HEK293 (cell line): ENCODE data around the gene NAA20.
A peak's percentile ranks its signal among the peaks of the same experiment; 100 is the strongest.
"Not testable (repeated sequence)": the region's sequence is repeated elsewhere in the genome, so short reads cannot be mapped to it uniquely, and the experiment has no call there.

Source experiments
- CTCF ChIA-PET: fragments of 350-600 bp; formaldehyde crosslinking; extraction: SDS; loops from one replicate; lab custom pipeline; 2021; ENCODE audit warnings: antibody characterized with exemption; lab: Yijun Ruan, JAX
- POLR2A ChIA-PET: fragments of 300-600 bp; formaldehyde crosslinking; extraction: SDS; loops from one replicate; lab custom pipeline; 2020; ENCODE audit warnings: antibody characterized with exemption, inconsistent platforms; lab: Yijun Ruan, JAX
- H3K27ac ChIP-seq: fragments of 200-500 bp; sonication (Bioruptor generic); 2 replicates; pipeline ENCODE4 v1.5.1; 2014; ENCODE audit warnings: low read depth, low read length, control low read depth, inconsistent platforms; ENCODE audit errors: extremely low read depth
- H3K36me3 ChIP-seq, 2 experiments: fragments of 200-500 bp in 1 of 2; sonication (Bioruptor generic) in 1 of 2; 1 replicate in 1 of 2; 2 replicates in 1 of 2; pipeline ENCODE4 v1.5.1; 2014 to 2017; ENCODE audit warnings: inconsistent platforms in 2 of 2, low read length in 2 of 2; ENCODE audit not compliant: control insufficient read depth in 2 of 2, insufficient read depth in 1 of 2
- H3K4me1 ChIP-seq: fragments of 200-500 bp; sonication (Bioruptor generic); 2 replicates; pipeline ENCODE4 v1.5.1; 2014; ENCODE audit warnings: mild to moderate bottlenecking, low read length, inconsistent platforms; ENCODE audit not compliant: control insufficient read depth, insufficient read depth
- H3K4me3 ChIP-seq: 2 replicates; pipeline ENCODE4 v1.5.1; 2011; ENCODE audit warnings: low read depth, mild to moderate bottlenecking, control low read depth, low read length, moderate library complexity
- H3K9me3 ChIP-seq: fragments of 200-500 bp; sonication (Bioruptor generic); 2 replicates; pipeline ENCODE4 v1.5.1; 2014; ENCODE audit warnings: low read depth, low read length, inconsistent platforms; ENCODE audit not compliant: control insufficient read depth, insufficient read depth
- EGR2 ChIP-seq: fragments of 450-650 bp; formaldehyde crosslinking; IDR thresholded peaks from 2 replicates; pipeline ENCODE4 v1.5.1; 2016; ENCODE audit warnings: low read depth, missing biosample characterization, missing genetic modification characterization
- GLI2 ChIP-seq: fragments of 450-650 bp; formaldehyde crosslinking; IDR thresholded peaks from 2 replicates; pipeline ENCODE4; 2017; ENCODE audit warnings: missing biosample characterization, missing genetic modification characterization, low read depth, borderline replicate concordance
- PRDM1 ChIP-seq: fragments of 450-650 bp; formaldehyde crosslinking; IDR thresholded peaks from 2 replicates; pipeline ENCODE4; 2016; ENCODE audit warnings: missing biosample characterization, missing genetic modification characterization
- ZBTB17 ChIP-seq: fragments of 450-650 bp; formaldehyde crosslinking; IDR thresholded peaks from 2 replicates; pipeline ENCODE4 v1.5.1; 2016; ENCODE audit warnings: missing biosample characterization, missing genetic modification characterization
- ZEB2 ChIP-seq: fragments of 450-650 bp; formaldehyde crosslinking; IDR thresholded peaks from 2 replicates; pipeline ENCODE4 v1.5.1; 2016; ENCODE audit warnings: missing biosample characterization, missing genetic modification characterization
- ZFHX2 ChIP-seq: fragments of 450-650 bp; formaldehyde crosslinking; conservative IDR thresholded peaks from 2 replicates; pipeline ENCODE4 v1.5.1; 2016; ENCODE audit warnings: missing biosample characterization, missing genetic modification characterization
- ZNF223 ChIP-seq: fragments of 450-650 bp; formaldehyde crosslinking; IDR thresholded peaks from 2 replicates; pipeline ENCODE4 v1.5.1; 2016; ENCODE audit warnings: missing biosample characterization, missing genetic modification characterization
- ZNF292 ChIP-seq: fragments of 450-650 bp; formaldehyde crosslinking; IDR thresholded peaks from 2 replicates; pipeline ENCODE4 v1.5.1; 2016; ENCODE audit warnings: low read depth, missing biosample characterization, missing genetic modification characterization, borderline replicate concordance
- ZNF530 ChIP-seq: fragments of 450-650 bp; formaldehyde crosslinking; IDR thresholded peaks from 2 replicates; pipeline ENCODE4 v1.5.1; 2016; ENCODE audit warnings: low read depth, missing biosample characterization, missing genetic modification characterization
- ZNF664 ChIP-seq: fragments of 450-650 bp; formaldehyde crosslinking; IDR thresholded peaks from 2 replicates; pipeline ENCODE4 v1.5.1; 2016; ENCODE audit warnings: missing biosample characterization, missing genetic modification characterization
- ZNF837 ChIP-seq: fragments of 450-650 bp; formaldehyde crosslinking; IDR thresholded peaks from 2 replicates; pipeline ENCODE4 v1.5.1; 2016; ENCODE audit warnings: missing biosample characterization, missing genetic modification characterization
- TF ChIP-seq, protein P1 (sequence below): fragments of 450-650 bp; formaldehyde crosslinking; IDR thresholded peaks from 2 replicates; pipeline ENCODE4 v1.5.1; 2016; ENCODE audit warnings: missing biosample characterization, missing genetic modification characterization, low read depth

The NAA20 gene

DNA sequence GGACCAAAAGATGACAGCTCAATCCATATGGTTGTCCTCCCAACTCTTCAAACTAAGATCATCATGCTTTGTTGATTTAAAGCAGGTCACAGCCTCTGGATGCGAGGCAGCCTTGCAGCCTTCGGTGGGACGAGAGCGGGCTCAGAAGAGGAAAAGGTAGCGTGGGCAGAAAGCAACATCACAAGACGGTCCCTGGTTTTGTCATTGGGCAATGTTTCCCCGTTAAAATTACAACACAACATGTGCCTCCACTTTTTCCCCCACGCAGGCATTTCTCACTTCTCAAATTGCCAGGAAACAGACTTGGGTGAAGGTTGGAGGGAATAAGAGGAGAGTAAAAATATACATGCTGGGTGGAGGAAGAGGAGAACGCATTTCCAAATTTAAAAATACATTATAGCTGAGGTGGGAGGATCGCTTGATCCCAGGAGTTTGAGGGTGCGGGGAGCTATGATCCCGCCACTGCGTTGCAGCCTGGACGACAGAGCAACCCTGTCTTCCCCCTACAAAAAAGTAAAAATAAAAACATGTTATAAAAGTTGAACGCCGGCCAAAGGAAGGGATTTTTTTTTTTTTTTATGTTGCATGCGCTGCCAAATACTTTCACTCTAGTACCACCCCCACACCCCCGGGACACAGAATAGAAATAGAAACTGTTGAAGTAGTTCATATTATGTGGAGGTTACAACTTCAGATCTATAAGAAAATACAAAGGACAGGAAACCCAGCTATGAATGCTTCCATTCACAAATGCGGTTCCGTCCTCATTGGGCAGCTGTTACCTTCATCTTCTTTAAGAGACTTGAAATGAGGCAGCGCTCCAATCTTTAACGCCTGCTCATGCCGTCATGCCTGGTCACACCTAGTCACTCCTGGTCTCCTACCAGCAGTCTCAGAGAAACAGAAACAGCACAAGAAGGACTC is 13.9 kb upstream of the NAA20 start:
- POLR2A ChIA-PET = interaction anchor here (1.1 to 1.6 kb wide), 2 partner anchors 9 to 13 kb away, joined by 3 to 7 read pairs; partner anchors contain the start of gene NAA20
- no peak overlapping the region for H3K4me3 ChIP-seq
- CTCF ChIA-PET = interaction anchor here (0.6 to 2.0 kb wide), 3 partner anchors 9 to 72 kb away, joined by 3 to 4 read pairs (median 3); partner anchors contain the start of gene NAA20
- H3K27ac ChIP-seq = peak overlapping the region; percentile 13; the same call in 1 of the 2 replicates
- peaks cover 0 to 3% of the 10 kb centered on the region in 2 experiments; a peak in 1 of 3 replicates for H3K36me3 ChIP-seq
- H3K9me3 ChIP-seq = no peaks in the 10 kb centered on the region
- TF ChIP-seq ZNF664 (tag by site-specific recombination) (no peak), ZNF223 (0 out of 2 replicates have a peak, but pooled peaks have one; percentile 16), ZFHX2 (tag by site-specific recombination) (peak; percentile 65), EGR2 (peak; percentile 80), ZEB2 (tag by site-specific recombination) (no peak), ZNF837 (tag by site-specific recombination) (no peak)
- TF ChIP-seq, protein P1, sequence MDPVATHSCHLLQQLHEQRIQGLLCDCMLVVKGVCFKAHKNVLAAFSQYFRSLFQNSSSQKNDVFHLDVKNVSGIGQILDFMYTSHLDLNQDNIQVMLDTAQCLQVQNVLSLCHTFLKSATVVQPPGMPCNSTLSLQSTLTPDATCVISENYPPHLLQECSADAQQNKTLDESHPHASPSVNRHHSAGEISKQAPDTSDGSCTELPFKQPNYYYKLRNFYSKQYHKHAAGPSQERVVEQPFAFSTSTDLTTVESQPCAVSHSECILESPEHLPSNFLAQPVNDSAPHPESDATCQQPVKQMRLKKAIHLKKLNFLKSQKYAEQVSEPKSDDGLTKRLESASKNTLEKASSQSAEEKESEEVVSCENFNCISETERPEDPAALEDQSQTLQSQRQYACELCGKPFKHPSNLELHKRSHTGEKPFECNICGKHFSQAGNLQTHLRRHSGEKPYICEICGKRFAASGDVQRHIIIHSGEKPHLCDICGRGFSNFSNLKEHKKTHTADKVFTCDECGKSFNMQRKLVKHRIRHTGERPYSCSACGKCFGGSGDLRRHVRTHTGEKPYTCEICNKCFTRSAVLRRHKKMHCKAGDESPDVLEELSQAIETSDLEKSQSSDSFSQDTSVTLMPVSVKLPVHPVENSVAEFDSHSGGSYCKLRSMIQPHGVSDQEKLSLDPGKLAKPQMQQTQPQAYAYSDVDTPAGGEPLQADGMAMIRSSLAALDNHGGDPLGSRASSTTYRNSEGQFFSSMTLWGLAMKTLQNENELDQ (tag by site-specific recombination) = no peak
- peaks cover 23% of the 10 kb centered on the region for H3K4me1 ChIP-seq

DNA sequence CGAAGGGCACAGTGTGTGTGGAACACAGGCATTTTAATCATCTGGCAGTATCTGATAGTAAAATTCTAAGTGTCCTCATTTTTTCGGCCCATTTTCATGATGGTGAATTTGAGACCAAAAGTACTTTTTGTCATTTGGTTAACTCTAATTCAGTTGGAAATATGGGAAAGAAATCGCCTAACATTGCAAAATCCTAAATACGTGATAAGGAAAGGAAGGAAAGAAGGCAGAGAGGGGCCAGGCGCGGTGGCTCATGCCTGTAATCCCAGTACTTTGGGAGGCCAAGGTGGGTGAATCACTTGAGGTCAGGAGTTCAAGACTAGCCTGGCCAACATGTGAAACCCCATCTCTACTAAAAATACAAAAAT is 13.2 kb upstream of the NAA20 start:
- H3K36me3 ChIP-seq, H3K9me3 ChIP-seq, H3K4me3 ChIP-seq, H3K27ac ChIP-seq: not testable (repeated sequence)
- ChIA-PET CTCF (interaction anchor here (2.0 kb wide), 1 partner anchor 13 kb away, joined by 4 read pairs; the partner anchor contains the start of gene NAA20), POLR2A (interaction anchor here (0.6 kb wide), 2 partner anchors 12 to 27 kb away, joined by 4 to 6 read pairs; no protein-coding TSS in a partner anchor)
- H3K4me1 ChIP-seq = peaks cover 23% of the 10 kb centered on the region

DNA sequence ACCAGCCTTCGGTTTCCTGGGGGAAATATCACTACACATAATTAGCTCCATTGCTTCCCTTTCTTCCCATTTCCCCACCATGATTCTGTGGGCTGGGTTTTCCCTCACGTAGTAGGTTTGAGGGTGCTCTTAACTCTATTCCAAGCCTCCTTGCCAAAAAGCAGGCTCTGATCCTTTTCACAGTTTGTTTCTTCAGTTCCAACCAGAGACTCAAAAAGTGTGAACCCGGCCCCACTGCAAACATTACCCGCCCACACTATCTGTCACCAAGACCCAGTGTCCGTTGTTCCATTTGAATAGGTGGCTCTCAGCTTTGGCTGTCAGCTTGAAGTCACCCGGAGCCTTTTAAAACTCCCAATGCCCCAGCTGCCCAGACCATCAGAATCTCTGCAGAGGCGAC is 11.8 kb upstream of the NAA20 start:
- Histone ChIP-seq H3K4me3 (no peak overlapping the region), H3K9me3 (no peaks in the 10 kb centered on the region), H3K27ac (no peak overlapping the region), H3K36me3 (peaks cover 0 to 3% of the 10 kb centered on the region in 2 experiments; a peak in 1 of 3 replicates), H3K4me1 (peaks cover 24% of the 10 kb centered on the region; the same call in 1 of the 2 replicates)
- ChIA-PET CTCF (interaction anchor here (1.2 kb wide), 1 partner anchor 179 kb away, joined by 4 read pairs; no protein-coding TSS in a partner anchor), POLR2A (interaction anchor here (0.9 kb wide), 1 partner anchor 30 kb away, joined by 3 read pairs; no protein-coding TSS in a partner anchor)
- 0 out of 2 replicates have a peak, but pooled peaks have one; percentile 19 for TF ChIP-seq ZFHX2 (tag by site-specific recombination)
- TF ChIP-seq ZNF292 = no peak

DNA sequence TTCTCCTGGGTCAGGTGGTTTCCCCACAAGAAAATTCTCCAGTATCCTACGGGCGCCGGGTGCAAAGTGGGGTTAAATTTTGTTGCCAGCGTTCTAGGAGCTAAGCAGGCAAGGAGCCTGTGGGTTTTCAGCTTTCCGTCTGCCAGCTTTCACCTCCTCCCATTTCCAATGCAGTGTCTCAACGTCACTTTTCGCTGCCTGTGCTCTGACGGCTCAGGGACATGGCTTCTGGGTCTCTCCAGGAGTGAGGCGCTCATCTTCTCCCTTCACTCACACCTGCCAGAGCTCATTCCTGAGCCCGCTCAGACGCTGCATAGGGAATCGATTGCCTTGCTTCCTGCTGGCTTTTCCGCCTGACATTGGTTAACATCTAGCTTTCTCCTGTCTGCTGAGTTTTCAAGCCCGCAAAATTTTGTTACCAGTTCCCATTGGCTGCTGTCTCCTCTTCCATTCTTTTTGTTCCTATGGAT is 7.3 kb upstream of the NAA20 start:
- no peak for TF ChIP-seq GLI2 (tag by site-specific recombination)
- 0 out of 2 replicates have a peak, but pooled peaks have one; percentile 21 for TF ChIP-seq PRDM1 (tag by site-specific recombination)
- TF ChIP-seq ZNF530 (tag by site-specific recombination) = no peak
- TF ChIP-seq ZBTB17 (tag by site-specific recombination) = peak; percentile 50
- TF ChIP-seq, all 188 proteins: peak for 2
- Histone ChIP-seq H3K27ac (no peak overlapping the region), H3K9me3 (no peaks in the 10 kb centered on the region), H3K4me3 (no peak overlapping the region), H3K36me3 (no peaks in the 10 kb centered on the region), H3K4me1 (peaks cover 7% of the 10 kb centered on the region; the same call in 1 of the 2 replicates)
- ChIA-PET POLR2A (no interaction called here), CTCF (interaction anchor here (0.7 to 1.1 kb wide), 4 partner anchors 34 to 317 kb away, joined by 3 to 5 read pairs (median 4); no protein-coding TSS in a partner anchor)
